Gastrocnemius medialis (tissue), 4 donors: Measurements from ENCODE around the gene ALKAL2. TPM values are rescaled to one million over a fixed set of nuclear protein-coding genes. Genes with fewer than 3 reads are reported as not detected.

Experiments used
- ATAC-seq, 2 donors: fragments of 150-250 bp; one replicate each; pipeline ENCODE4 v1.9.1; 2016
- DNase-seq, 2 donors: peaks; one replicate each; pipeline ENCODE4 v3.0.0-alpha.2; 2019
- H3K27ac ChIP-seq, 4 donors: fragments of 200-600 bp; sonication (generic); 1 replicate in 1 of 4; 2 replicates in 3 of 4; pipeline ENCODE4 v1.5.1; 2016 to 2018; ENCODE audit warnings: mild to moderate bottlenecking in 2 of 4, moderate library complexity in 1 of 4
- H3K27me3 ChIP-seq, 3 donors: fragments of 200-600 bp; sonication (generic) in 2 of 3; 1 replicate in 1 of 3; 2 replicates in 2 of 3; pipeline versions ENCODE4 v1.5.1 to v1.6.0; 2016 to 2019; ENCODE audit warnings: mild to moderate bottlenecking in 1 of 3, moderate library complexity in 1 of 3
- H3K36me3 ChIP-seq, 2 donors: fragments of 200-600 bp; sonication (generic) in 1 of 2; one replicate each; pipeline ENCODE4 v1.5.1; 2017 to 2018
- H3K4me1 ChIP-seq, 2 donors: fragments of 200-600 bp; sonication (generic) in 1 of 2; one replicate each; pipeline ENCODE4 v1.5.1; 2016 to 2017; ENCODE audit warnings: mild to moderate bottlenecking in 2 of 2
- H3K4me3 ChIP-seq, 4 donors: fragments of 200-600 bp; sonication (generic) in 3 of 4; 1 replicate in 1 of 4; 2 replicates in 3 of 4; pipeline ENCODE4 v1.5.1; 2016 to 2019; ENCODE audit warnings: mild to moderate bottlenecking in 2 of 4
- H3K9me3 ChIP-seq, 3 donors: fragments of 200-600 bp; sonication (generic) in 2 of 3; 1 replicate in 1 of 3; 2 replicates in 2 of 3; pipeline ENCODE4 v1.5.1; 2016 to 2019
- POLR2A ChIP-seq, 2 donors: fragments of 450-650 bp; IDR thresholded peaks; one replicate each; pipeline ENCODE4 v1.6.1; 2017; ENCODE audit warnings: antibody characterized with exemption in 2 of 2, mild to moderate bottlenecking in 2 of 2, moderate library complexity in 2 of 2
- in situ Hi-C, 4 donors: fragments of 200-750 bp; cut with MboI; loops; one replicate each; pipeline versions ENCODE4 v1.15.0 to v1.8.0; 2017; ENCODE audit warnings: low sequenced_read_pairs in 4 of 4
- intact Hi-C: fragments of 100-400 bp; cut with DNase I; formaldehyde crosslinking; loops from one replicate; pipeline ENCODE4 v1.15.1; 2023; ENCODE audit warnings: low total_unique reads
- total RNA-seq, 4 donors: library from RNA; depleted of rRNA; stranded (reverse); fragments of >200 nt; gene quantifications; one replicate each; pipeline versions ENCODE4 v1.1.0 to v1.2.3, GENCODE V29; 2016
- TF ChIP-seq, protein P1 (sequence below), 5 experiments: fragments of 450-650 bp in 3 of 5; fragments of 200-600 bp in 2 of 5; sonication (generic) in 2 of 5; IDR thresholded peaks in 4 of 5; conservative IDR thresholded peaks in 1 of 5; 1 replicate in 4 of 5; 2 replicates in 1 of 5; pipeline ENCODE4 v1.5.1; 2016 to 2019; ENCODE audit warnings: antibody characterized with exemption in 5 of 5, mild to moderate bottlenecking in 3 of 5, moderate library complexity in 3 of 5

Gene ALKAL2
- total RNA-seq, 4 donors from 2014 or later, result not detected

DNA sequence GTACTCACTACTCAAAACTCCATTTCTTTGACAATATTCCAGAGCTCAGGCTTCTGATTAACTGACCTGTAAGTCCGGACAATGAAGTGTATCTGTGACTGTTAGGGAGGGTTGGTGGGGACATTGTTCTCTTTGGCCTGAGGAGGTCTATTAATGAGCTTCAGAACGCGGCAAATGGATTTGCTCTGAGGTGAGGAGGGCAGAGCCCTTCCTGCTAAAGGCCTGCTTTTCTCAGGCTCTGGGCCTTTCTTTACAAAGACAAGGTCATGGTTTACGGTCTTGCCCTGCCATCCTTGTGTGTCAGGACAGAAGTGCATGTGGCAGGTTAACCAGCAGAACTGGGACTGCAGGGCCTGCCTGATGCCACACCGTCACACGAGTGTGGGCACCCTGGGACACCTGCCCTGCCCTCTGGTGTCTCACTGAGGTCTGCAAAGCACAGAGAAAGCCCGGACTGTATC, 7.2 kb downstream of the ALKAL2 start:
- TF ChIP-seq POLR2A (IDR thresholded peaks at IDR 0.05), result no peak
- TF ChIP-seq, protein P1, sequence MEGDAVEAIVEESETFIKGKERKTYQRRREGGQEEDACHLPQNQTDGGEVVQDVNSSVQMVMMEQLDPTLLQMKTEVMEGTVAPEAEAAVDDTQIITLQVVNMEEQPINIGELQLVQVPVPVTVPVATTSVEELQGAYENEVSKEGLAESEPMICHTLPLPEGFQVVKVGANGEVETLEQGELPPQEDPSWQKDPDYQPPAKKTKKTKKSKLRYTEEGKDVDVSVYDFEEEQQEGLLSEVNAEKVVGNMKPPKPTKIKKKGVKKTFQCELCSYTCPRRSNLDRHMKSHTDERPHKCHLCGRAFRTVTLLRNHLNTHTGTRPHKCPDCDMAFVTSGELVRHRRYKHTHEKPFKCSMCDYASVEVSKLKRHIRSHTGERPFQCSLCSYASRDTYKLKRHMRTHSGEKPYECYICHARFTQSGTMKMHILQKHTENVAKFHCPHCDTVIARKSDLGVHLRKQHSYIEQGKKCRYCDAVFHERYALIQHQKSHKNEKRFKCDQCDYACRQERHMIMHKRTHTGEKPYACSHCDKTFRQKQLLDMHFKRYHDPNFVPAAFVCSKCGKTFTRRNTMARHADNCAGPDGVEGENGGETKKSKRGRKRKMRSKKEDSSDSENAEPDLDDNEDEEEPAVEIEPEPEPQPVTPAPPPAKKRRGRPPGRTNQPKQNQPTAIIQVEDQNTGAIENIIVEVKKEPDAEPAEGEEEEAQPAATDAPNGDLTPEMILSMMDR (IDR thresholded peaks at IDR 0.05 in 4 of 5, conservative IDR thresholded peaks at IDR 0.05 in 1 of 5), result no peak
- in situ Hi-C loops, result no loop called here
- intact Hi-C loops, result no loop called here
- Histone ChIP-seq H3K9me3 (no peaks in the 10 kb centered on the region), H3K36me3 (peaks cover 0 to 51% of the 10 kb centered on the region in 2 donors), H3K4me3 (no peak overlapping the region), H3K27me3 (peaks cover 0 to 3% (median 0%) of the 10 kb centered on the region in 3 donors), H3K27ac (no peak overlapping the region), H3K4me1 (no peaks in the 10 kb centered on the region)
- ATAC-seq, result no peak
- DNase-seq, result no peak

DNA sequence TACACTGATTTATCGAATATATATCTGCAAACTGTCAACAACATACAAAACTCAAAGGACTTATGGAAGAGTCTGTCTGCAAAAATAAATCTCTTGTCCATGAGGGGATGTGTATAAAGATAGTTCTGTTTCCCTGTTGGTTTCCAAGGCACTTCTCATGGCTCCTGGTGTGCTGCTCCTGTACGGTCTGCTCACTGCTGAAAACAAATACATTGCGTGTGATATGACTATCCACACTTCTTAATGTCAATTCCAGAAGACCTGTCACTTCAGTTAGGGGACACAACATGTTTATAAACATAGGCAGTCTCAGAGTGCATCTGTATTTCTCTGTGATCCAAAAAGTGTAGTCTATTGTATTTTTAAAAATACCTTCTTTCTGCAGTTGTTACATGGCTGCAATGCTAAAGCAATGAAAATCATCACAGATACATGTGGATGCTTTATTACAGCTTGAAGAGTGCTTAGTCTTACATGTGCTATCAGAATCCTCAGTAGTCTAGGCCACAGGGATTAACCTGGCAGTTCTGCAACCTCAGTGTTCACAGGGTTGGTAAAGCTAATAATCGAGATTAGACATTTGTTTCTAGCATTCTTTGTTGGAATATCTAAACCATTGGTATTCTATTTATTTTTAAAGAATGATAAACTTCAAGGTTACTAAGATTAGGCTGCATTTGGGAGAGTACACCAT, 7.8 kb downstream of the ALKAL2 start:
- peaks cover 0 to 51% of the 10 kb centered on the region in 2 donors for H3K36me3 ChIP-seq

DNA sequence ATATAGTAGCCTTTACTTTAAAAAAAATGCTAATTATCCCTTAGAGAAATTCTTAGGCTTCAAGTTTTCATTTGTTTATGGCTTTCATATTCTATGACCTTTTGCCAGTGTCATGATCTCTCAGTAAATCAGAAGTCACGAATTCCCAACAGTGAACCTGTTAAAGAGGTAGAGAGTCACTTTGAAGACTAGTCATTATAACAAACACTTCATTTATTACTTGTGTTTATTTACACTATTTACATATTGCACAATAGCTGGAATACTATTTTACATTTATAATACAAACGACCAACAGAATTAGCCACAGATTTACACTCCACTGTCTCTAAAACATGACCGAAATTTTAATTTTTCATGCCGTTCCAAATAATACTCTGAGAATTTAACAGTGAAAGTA, 8.5 kb downstream of the ALKAL2 start:
- Histone ChIP-seq H3K4me3 (no peak overlapping the region), H3K36me3 (peaks cover 0 to 51% of the 10 kb centered on the region in 2 donors), H3K27me3 (no peaks in the 10 kb centered on the region), H3K4me1 (no peaks in the 10 kb centered on the region), H3K27ac (no peak overlapping the region), H3K9me3 (no peaks in the 10 kb centered on the region)
- ATAC-seq (no peak), DNase-seq (no peak)
- intact Hi-C loops (no loop called here), in situ Hi-C loops (no loop called here)
- no peak for TF ChIP-seq POLR2A (IDR thresholded peaks at IDR 0.05)
- TF ChIP-seq, protein P1 (IDR thresholded peaks at IDR 0.05 in 4 of 5, conservative IDR thresholded peaks at IDR 0.05 in 1 of 5), result no peak

More for the DNA sequence above, 7.8 kb downstream of the ALKAL2 start:
- ATAC-seq (no peak), DNase-seq (no peak)
- Histone ChIP-seq H3K4me1 (no peaks in the 10 kb centered on the region), H3K9me3 (no peaks in the 10 kb centered on the region), H3K27ac (no peak overlapping the region), H3K27me3 (peaks cover 0 to under 1% (median 0%) of the 10 kb centered on the region in 3 donors), H3K4me3 (no peak overlapping the region)
- in situ Hi-C loops, result no loop called here
- TF ChIP-seq, protein P1 (IDR thresholded peaks at IDR 0.05 in 4 of 5, conservative IDR thresholded peaks at IDR 0.05 in 1 of 5), result no peak
- TF ChIP-seq POLR2A (IDR thresholded peaks at IDR 0.05), result no peak
- intact Hi-C loops, result no loop called here

DNA sequence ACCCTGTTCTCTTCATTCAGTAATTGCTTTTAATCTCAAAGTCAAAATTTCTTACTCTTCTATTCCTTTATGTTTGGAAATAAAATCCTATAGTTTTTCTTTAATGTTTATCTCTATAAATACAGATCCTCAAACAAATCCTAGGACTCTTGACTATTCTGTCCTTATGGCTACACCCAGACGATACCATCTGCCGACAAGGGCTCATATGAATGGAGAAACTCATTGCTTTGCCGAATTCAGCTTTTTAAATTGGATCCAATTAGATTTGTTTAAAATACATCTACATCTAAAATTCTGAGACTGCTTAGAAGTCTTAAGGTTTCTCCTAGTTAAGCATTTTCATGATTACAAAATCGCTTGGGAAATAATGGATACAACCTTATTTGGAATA, 9.0 kb downstream of the ALKAL2 start:
- H3K36me3 ChIP-seq, result peaks cover 0 to 51% of the 10 kb centered on the region in 2 donors
- intact Hi-C loops, result no loop called here

More for the DNA sequence above, 9.0 kb downstream of the ALKAL2 start:
- no peaks in the 10 kb centered on the region for H3K4me1 ChIP-seq
- H3K27me3 ChIP-seq, result no peaks in the 10 kb centered on the region
- no peaks in the 10 kb centered on the region for H3K9me3 ChIP-seq
- TF ChIP-seq, protein P1 (IDR thresholded peaks at IDR 0.05 in 4 of 5, conservative IDR thresholded peaks at IDR 0.05 in 1 of 5), result no peak
- no peak for TF ChIP-seq POLR2A (IDR thresholded peaks at IDR 0.05)
- DNase-seq (no peak), ATAC-seq (no peak)
- in situ Hi-C loops, result no loop called here
- no peak overlapping the region for H3K4me3 ChIP-seq
- no peak overlapping the region for H3K27ac ChIP-seq
